HepG2 (cell line): ENCODE data around the gene HSP90AB1. TPM values are rescaled to one million over a fixed set of nuclear protein-coding genes. Genes with fewer than 3 reads are reported as not detected.
A peak's percentile ranks its signal among the peaks of the same experiment; 100 is the strongest.

ENCODE experiments used
- CEBPG ChIP-seq: IDR thresholded peaks from 2 replicates; pipeline ENCODE4 v1.6.1; 2016
- MIER3 ChIP-seq: IDR thresholded peaks from 2 replicates; pipeline ENCODE4 v1.6.1; 2016; ENCODE audit warnings: missing compliant biosample characterization, borderline replicate concordance
- PHF5A ChIP-seq: IDR thresholded peaks from one replicate; pipeline ENCODE4 v1.6.1; 2018; ENCODE audit warnings: low read depth, missing genetic modification reagents; ENCODE audit not compliant: unreplicated experiment
- SPEN ChIP-seq: sonication (generic); formaldehyde crosslinking; IDR thresholded peaks from 2 replicates; pipeline ENCODE4 v1.5.1; 2020; ENCODE audit warnings: low read depth, mild to moderate bottlenecking, missing genetic modification reagents
- TEF ChIP-seq: sonication (generic); formaldehyde crosslinking; IDR thresholded peaks from 2 replicates; pipeline ENCODE4 v1.5.0; 2020; ENCODE audit warnings: missing genetic modification reagents
- ZBTB7B ChIP-seq: sonication (generic); formaldehyde crosslinking; IDR thresholded peaks from 2 replicates; pipeline ENCODE4 v1.4.0; 2020; ENCODE audit warnings: missing genetic modification reagents
- ZMYM2 ChIP-seq: sonication (generic); formaldehyde crosslinking; IDR thresholded peaks from 2 replicates; pipeline ENCODE4 v1.8.0; 2022; ENCODE audit warnings: mild to moderate bottlenecking, missing genetic modification reagents
- ZNF510 ChIP-seq: sonication (generic); formaldehyde crosslinking; IDR thresholded peaks from 2 replicates; pipeline ENCODE4 v1.4.0; 2020; ENCODE audit warnings: low read depth, mild to moderate bottlenecking, missing genetic modification reagents
- polyA plus RNA-seq, 8 experiments: library from polyadenylated mRNA; depleted of rRNA in 3 of 8; stranded (reverse) in 7 of 8; unstranded in 1 of 8; fragments of >200 nt; fragmentation: Illumina TruSeq in 4 of 8; extraction: Trizol in 4 of 8; gene quantifications; 2 replicates each; pipeline versions ENCODE4 v1.2.1 to v1.2.3, GENCODE V29; 2011 to 2016; ENCODE audit warnings: low read depth in 4 of 8, missing spikeins in 1 of 8, mixed read lengths in 1 of 8; ENCODE audit not compliant: insufficient read depth in 1 of 8
- total RNA-seq, 5 experiments: library from RNA; depleted of rRNA; stranded (reverse); fragments of >200 nt; fragmentation: Illumina TruSeq; extraction: Trizol; gene quantifications; 2 replicates each; pipeline ENCODE4 v1.2.3, GENCODE V29; 2016; ENCODE audit warnings: low read depth in 1 of 5
- TF ChIP-seq, protein P1 (sequence below): sonication (generic); formaldehyde crosslinking; IDR thresholded peaks from one replicate; pipeline ENCODE4 v1.5.1; 2020; ENCODE audit warnings: mild to moderate bottlenecking, missing genetic modification reagents; ENCODE audit errors: not compliant biosample characterization
- TF ChIP-seq, protein P2 (sequence below), 2 experiments: sonication (generic) in 1 of 2; formaldehyde crosslinking in 1 of 2; IDR thresholded peaks; 2 replicates each; pipeline versions ENCODE4 v1.4.0 to v1.6.1; 2016 to 2020; ENCODE audit warnings: borderline replicate concordance in 1 of 2, low read depth in 1 of 2, mild to moderate bottlenecking in 1 of 2, missing genetic modification reagents in 1 of 2
- TF ChIP-seq, protein P3 (sequence below): sonication (generic); formaldehyde crosslinking; IDR thresholded peaks from 2 replicates; pipeline ENCODE4 v1.8.0; 2022; ENCODE audit warnings: mild to moderate bottlenecking, missing genetic modification reagents, borderline replicate concordance

The HSP90AB1 gene
- total and polyA plus RNA-seq, 2 of the 13 experiments (the other 11 are each of a cell fraction or from before 2014, with no cell fraction given) = 1,325 to 1,472 TPM

- TF ChIP-seq, protein P1, sequence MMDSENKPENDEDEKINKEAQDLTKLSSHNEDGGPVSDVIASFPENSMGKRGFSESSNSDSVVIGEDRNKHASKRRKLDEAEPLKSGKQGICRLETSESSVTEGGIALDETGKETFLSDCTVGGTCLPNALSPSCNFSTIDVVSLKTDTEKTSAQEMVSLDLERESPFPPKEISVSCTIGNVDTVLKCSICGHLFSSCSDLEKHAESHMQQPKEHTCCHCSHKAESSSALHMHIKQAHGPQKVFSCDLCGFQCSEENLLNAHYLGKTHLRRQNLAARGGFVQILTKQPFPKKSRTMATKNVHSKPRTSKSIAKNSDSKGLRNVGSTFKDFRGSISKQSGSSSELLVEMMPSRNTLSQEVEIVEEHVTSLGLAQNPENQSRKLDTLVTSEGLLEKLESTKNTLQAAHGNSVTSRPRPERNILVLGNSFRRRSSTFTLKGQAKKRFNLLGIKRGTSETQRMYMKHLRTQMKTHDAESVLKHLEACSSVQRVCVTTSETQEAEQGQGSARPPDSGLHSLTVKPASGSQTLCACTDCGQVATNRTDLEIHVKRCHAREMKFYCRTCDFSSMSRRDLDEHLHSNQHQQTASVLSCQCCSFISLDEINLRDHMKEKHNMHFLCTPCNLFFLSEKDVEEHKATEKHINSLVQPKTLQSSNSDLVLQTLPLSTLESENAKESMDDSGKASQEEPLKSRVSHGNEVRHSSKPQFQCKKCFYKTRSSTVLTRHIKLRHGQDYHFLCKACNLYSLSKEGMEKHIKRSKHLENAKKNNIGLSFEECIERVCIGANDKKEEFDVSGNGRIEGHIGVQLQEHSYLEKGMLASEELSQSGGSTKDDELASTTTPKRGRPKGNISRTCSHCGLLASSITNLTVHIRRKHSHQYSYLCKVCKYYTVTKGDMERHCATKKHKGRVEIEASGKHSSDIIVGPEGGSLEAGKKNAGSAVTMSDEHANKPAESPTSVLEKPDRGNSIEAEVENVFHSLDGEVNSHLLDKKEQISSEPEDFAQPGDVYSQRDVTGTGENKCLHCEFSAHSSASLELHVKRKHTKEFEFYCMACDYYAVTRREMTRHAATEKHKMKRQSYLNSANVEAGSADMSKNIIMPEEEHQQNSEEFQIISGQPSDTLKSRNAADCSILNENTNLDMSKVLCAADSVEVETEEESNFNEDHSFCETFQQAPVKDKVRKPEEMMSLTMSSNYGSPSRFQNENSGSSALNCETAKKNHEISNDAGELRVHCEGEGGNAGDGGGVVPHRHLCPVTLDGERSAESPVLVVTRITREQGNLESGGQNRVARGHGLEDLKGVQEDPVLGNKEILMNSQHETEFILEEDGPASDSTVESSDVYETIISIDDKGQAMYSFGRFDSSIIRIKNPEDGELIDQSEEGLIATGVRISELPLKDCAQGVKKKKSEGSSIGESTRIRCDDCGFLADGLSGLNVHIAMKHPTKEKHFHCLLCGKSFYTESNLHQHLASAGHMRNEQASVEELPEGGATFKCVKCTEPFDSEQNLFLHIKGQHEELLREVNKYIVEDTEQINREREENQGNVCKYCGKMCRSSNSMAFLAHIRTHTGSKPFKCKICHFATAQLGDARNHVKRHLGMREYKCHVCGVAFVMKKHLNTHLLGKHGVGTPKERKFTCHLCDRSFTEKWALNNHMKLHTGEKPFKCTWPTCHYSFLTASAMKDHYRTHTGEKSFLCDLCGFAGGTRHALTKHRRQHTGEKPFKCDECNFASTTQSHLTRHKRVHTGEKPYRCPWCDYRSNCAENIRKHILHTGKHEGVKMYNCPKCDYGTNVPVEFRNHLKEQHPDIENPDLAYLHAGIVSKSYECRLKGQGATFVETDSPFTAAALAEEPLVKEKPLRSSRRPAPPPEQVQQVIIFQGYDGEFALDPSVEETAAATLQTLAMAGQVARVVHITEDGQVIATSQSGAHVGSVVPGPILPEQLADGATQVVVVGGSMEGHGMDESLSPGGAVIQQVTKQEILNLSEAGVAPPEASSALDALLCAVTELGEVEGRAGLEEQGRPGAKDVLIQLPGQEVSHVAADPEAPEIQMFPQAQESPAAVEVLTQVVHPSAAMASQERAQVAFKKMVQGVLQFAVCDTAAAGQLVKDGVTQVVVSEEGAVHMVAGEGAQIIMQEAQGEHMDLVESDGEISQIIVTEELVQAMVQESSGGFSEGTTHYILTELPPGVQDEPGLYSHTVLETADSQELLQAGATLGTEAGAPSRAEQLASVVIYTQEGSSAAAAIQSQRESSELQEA (CRISPR knock-in tag) = no peak
- TF ChIP-seq, protein P2, sequence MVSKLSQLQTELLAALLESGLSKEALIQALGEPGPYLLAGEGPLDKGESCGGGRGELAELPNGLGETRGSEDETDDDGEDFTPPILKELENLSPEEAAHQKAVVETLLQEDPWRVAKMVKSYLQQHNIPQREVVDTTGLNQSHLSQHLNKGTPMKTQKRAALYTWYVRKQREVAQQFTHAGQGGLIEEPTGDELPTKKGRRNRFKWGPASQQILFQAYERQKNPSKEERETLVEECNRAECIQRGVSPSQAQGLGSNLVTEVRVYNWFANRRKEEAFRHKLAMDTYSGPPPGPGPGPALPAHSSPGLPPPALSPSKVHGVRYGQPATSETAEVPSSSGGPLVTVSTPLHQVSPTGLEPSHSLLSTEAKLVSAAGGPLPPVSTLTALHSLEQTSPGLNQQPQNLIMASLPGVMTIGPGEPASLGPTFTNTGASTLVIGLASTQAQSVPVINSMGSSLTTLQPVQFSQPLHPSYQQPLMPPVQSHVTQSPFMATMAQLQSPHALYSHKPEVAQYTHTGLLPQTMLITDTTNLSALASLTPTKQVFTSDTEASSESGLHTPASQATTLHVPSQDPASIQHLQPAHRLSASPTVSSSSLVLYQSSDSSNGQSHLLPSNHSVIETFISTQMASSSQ (IDR thresholded peaks at IDR 0.05; ENCODE audit: low read depth) = no peak
- TF ChIP-seq, protein P2 (CRISPR knock-in tag; IDR thresholded peaks at IDR 0.05; ENCODE audit: borderline replicate concordance) = no peak
- TF ChIP-seq PHF5A (CRISPR knock-in tag) (peak; percentile 68), SPEN (CRISPR knock-in tag) (peak; percentile 76), TEF (CRISPR knock-in tag) (no peak), CEBPG (0 out of 2 replicates have a peak, but pooled peaks have one; percentile 22), ZNF510 (CRISPR knock-in tag) (no peak), ZBTB7B (CRISPR knock-in tag) (peak; percentile 87), MIER3 (peak; percentile 81; the same call in 1 of the 2 replicates), ZMYM2 (CRISPR knock-in tag) (no peak)
- TF ChIP-seq, protein P3, sequence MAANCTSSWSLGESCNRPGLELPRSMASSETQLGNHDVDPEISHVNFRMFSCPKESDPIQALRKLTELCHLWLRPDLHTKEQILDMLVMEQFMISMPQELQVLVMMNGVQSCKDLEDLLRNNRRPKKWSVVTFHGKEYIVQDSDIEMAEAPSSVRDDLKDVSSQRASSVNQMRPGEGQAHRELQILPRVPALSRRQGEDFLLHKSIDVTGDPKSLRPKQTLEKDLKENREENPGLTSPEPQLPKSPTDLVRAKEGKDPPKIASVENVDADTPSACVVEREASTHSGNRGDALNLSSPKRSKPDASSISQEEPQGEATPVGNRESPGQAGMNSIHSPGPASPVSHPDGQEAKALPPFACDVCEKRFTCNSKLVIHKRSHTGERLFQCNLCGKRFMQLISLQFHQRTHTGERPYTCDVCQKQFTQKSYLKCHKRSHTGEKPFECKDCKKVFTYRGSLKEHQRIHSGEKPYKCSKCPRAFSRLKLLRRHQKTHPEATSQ = no peak
Measured at GRCh38 chr6:44234101-44235025, 12.5 kb upstream of the HSP90AB1 start (continued).
